Stomach (tissue), 4 donors: Measurements from ENCODE around the gene CDC73.
"Not testable (repeated sequence)": the region's sequence is repeated elsewhere in the genome, so short reads cannot be mapped to it uniquely, and the experiment has no call there.

ENCODE experiments used
- EP300 ChIP-seq: sonication (generic); formaldehyde crosslinking; IDR thresholded peaks from one replicate; pipeline ENCODE4 v1.6.1; 2017; ENCODE audit warnings: antibody characterized with exemption
- POLR2A ChIP-seq, 4 donors: fragments of 450-650 bp; IDR thresholded peaks; one replicate each; pipeline ENCODE4 v1.6.1; 2016; ENCODE audit warnings: antibody characterized with exemption in 4 of 4, control low read depth in 2 of 4, mild to moderate bottlenecking in 1 of 4, moderate library complexity in 1 of 4
- POLR2AphosphoS5 ChIP-seq, 3 donors: sonication (generic); formaldehyde crosslinking; IDR thresholded peaks; one replicate each; pipeline ENCODE4 v1.6.1; 2016; ENCODE audit warnings: antibody characterized with exemption in 3 of 3
- TF ChIP-seq, protein P1 (sequence below), 7 experiments: fragments of 450-650 bp in 4 of 7; fragments of 200-600 bp in 3 of 7; sonication (generic) in 3 of 7; IDR thresholded peaks; one replicate each; pipeline ENCODE4 v1.5.1; 2016 to 2019; ENCODE audit warnings: antibody characterized with exemption in 7 of 7, control low read depth in 2 of 7, mild to moderate bottlenecking in 1 of 7

GRCh38 chr1:193188915-193189314 lies 67.1 kb downstream of the CDC73 start:
- TF ChIP-seq, protein P1, sequence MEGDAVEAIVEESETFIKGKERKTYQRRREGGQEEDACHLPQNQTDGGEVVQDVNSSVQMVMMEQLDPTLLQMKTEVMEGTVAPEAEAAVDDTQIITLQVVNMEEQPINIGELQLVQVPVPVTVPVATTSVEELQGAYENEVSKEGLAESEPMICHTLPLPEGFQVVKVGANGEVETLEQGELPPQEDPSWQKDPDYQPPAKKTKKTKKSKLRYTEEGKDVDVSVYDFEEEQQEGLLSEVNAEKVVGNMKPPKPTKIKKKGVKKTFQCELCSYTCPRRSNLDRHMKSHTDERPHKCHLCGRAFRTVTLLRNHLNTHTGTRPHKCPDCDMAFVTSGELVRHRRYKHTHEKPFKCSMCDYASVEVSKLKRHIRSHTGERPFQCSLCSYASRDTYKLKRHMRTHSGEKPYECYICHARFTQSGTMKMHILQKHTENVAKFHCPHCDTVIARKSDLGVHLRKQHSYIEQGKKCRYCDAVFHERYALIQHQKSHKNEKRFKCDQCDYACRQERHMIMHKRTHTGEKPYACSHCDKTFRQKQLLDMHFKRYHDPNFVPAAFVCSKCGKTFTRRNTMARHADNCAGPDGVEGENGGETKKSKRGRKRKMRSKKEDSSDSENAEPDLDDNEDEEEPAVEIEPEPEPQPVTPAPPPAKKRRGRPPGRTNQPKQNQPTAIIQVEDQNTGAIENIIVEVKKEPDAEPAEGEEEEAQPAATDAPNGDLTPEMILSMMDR (IDR thresholded peaks at IDR 0.05), result not testable (repeated sequence)
- not testable (repeated sequence) for TF ChIP-seq POLR2A (IDR thresholded peaks at IDR 0.05); EP300; POLR2AphosphoS5 (IDR thresholded peaks at IDR 0.05)
